Measurements from ENCODE around the gene EFNA3. TPM values are rescaled to one million over a fixed set of nuclear protein-coding genes. Genes with fewer than 3 reads are reported as not detected.
A peak's percentile ranks its signal among the peaks of the same experiment; 100 is the strongest.

The EFNA3 gene
- total RNA-seq, 2 experiments from 2014 or later = 0.22 to 0.47 TPM

DNA sequence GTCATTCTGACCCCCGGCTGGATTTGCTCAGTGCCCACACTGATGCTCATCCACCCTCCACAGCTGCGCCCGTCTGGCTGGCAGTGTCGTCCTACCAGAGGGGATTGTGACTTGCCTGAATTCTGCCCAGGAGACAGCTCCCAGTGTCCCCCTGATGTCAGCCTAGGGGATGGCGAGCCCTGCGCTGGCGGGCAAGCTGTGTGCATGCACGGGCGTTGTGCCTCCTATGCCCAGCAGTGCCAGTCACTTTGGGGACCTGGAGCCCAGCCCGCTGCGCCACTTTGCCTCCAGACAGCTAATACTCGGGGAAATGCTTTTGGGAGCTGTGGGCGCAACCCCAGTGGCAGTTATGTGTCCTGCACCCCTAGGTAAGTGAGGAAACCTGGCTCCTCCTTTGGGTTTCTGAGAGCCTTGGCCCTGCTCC, 20.8 kb upstream of the EFNA3 start:
- intact Hi-C loops (cut with DNase I, micrococcal nuclease) = no loop called here
- ChIA-PET CTCF (interaction anchor here (2.7 to 6.5 kb wide), 2 partner anchors 13 to 28 kb away, joined by 16 to 38 read pairs; no protein-coding TSS in a partner anchor), POLR2A (interaction anchor here (1.4 kb wide), 1 partner anchor 27 kb away, joined by 3 read pairs; no protein-coding TSS in a partner anchor)
- no peak overlapping the region for H3K27ac Mint-ChIP-seq
- Histone ChIP-seq H3K36me3 (ENCODE audit: insufficient read depth, low read length) (peaks cover 24% of the 10 kb centered on the region), H3K9me3 (ENCODE audit: control insufficient read depth in 1 of 2, insufficient read depth in 1 of 2, low read length in 2 of 2) (no peaks in the 10 kb centered on the region), H3K27ac (ENCODE audit: low read depth in 1 of 2, low read length in 2 of 2) (no peak overlapping the region), H3K4me1 (ENCODE audit: insufficient read depth, low read length) (peaks cover 26% of the 10 kb centered on the region), H3K27me3 (ENCODE audit: control insufficient read depth in 1 of 2, insufficient read depth in 2 of 2, low read length in 2 of 2) (no peaks in the 10 kb centered on the region), H3K4me3 (ENCODE audit: low read length) (no peak overlapping the region)
- no peak overlapping the region for H3K4me3 Mint-ChIP-seq
- H3K27me3 Mint-ChIP-seq = no peaks in the 10 kb centered on the region
- ATAC-seq (ENCODE audit: poor library complexity) (no peak), DNase-seq (no peak)
- TF ChIP-seq, protein P1, sequence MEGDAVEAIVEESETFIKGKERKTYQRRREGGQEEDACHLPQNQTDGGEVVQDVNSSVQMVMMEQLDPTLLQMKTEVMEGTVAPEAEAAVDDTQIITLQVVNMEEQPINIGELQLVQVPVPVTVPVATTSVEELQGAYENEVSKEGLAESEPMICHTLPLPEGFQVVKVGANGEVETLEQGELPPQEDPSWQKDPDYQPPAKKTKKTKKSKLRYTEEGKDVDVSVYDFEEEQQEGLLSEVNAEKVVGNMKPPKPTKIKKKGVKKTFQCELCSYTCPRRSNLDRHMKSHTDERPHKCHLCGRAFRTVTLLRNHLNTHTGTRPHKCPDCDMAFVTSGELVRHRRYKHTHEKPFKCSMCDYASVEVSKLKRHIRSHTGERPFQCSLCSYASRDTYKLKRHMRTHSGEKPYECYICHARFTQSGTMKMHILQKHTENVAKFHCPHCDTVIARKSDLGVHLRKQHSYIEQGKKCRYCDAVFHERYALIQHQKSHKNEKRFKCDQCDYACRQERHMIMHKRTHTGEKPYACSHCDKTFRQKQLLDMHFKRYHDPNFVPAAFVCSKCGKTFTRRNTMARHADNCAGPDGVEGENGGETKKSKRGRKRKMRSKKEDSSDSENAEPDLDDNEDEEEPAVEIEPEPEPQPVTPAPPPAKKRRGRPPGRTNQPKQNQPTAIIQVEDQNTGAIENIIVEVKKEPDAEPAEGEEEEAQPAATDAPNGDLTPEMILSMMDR (IDR thresholded peaks at IDR 0.05) = no peak
- H3K4me1 Mint-ChIP-seq (ENCODE audit: low read depth) = peaks cover 20% of the 10 kb centered on the region
- H3K9me3 Mint-ChIP-seq = no peaks in the 10 kb centered on the region
- peaks cover 4% of the 10 kb centered on the region for H3K36me3 Mint-ChIP-seq (ENCODE audit: low read depth)

- TF ChIP-seq, protein P1 (IDR thresholded peaks at IDR 0.05) = no peak
- DNase-seq (no peak), ATAC-seq (ENCODE audit: poor library complexity) (no peak)
- peaks cover 32% of the 10 kb centered on the region for H3K4me1 Mint-ChIP-seq (ENCODE audit: low read depth)
- ChIA-PET CTCF (interaction anchor here (1.2 to 6.5 kb wide), 12 partner anchors 9 to 501 kb away, joined by 3 to 78 read pairs (median 10); partner anchors contain the start of genes ADAM15, EFNA3 and PYGO2), POLR2A (interaction anchor here (1.3 to 1.4 kb wide), 2 partner anchors 9 to 10 kb away, joined by 4 to 10 read pairs; partner anchors contain the start of gene ADAM15)
- Histone ChIP-seq H3K4me3 (ENCODE audit: low read length) (no peak overlapping the region), H3K27me3 (ENCODE audit: control insufficient read depth in 1 of 2, insufficient read depth in 2 of 2, low read length in 2 of 2) (no peaks in the 10 kb centered on the region), H3K27ac (ENCODE audit: low read depth in 1 of 2, low read length in 2 of 2) (no peak overlapping the region), H3K4me1 (ENCODE audit: insufficient read depth, low read length) (peaks cover 41% of the 10 kb centered on the region), H3K36me3 (ENCODE audit: insufficient read depth, low read length) (peaks cover 20% of the 10 kb centered on the region), H3K9me3 (ENCODE audit: control insufficient read depth in 1 of 2, insufficient read depth in 1 of 2, low read length in 2 of 2) (no peaks in the 10 kb centered on the region)
- no peaks in the 10 kb centered on the region for H3K9me3 Mint-ChIP-seq
- intact Hi-C loops (cut with DNase I, micrococcal nuclease) = loop anchor here (1.0 to 5.0 kb wide), 7 partner anchors 15 to 653 kb away; partner anchors contain the start of genes IL6R (in 1 of the 2), PYGO2 (in 1 of the 2), UBE2Q1 (in 1 of the 2) and ZBTB7B (in 1 of the 2)
- H3K27me3 Mint-ChIP-seq = no peaks in the 10 kb centered on the region
- H3K27ac Mint-ChIP-seq = no peak overlapping the region
- H3K36me3 Mint-ChIP-seq (ENCODE audit: low read depth) = peaks cover 8% of the 10 kb centered on the region
- no peak overlapping the region for H3K4me3 Mint-ChIP-seq
Measured at GRCh38 chr1:155060736-155061135, 17.9 kb upstream of the EFNA3 start.

GRCh38 chr1:155061381-155062150, 17.1 kb upstream of the EFNA3 start:
- ATAC-seq (ENCODE audit: poor library complexity) (peak; percentile 54), DNase-seq (peak; percentile 88 to 98 (median 94))
- Mint-ChIP-seq H3K4me3 (peak overlapping the region; percentile 85), H3K9me3 (no peaks in the 10 kb centered on the region), H3K36me3 (ENCODE audit: low read depth) (peaks cover 8% of the 10 kb centered on the region), H3K4me1 (ENCODE audit: low read depth) (peaks cover 32% of the 10 kb centered on the region), H3K27ac (peak overlapping the region; percentile 51), H3K27me3 (no peaks in the 10 kb centered on the region)
- CTCF ChIA-PET = interaction anchor here (0.6 to 6.5 kb wide), 32 partner anchors 10 to 1196 kb away, joined by 3 to 78 read pairs (median 4); partner anchors contain the start of genes ADAM15, EFNA3, FLAD1 and KRTCAP2
- POLR2A ChIA-PET = interaction anchor here (0.6 to 1.4 kb wide), 6 partner anchors 9 to 23 kb away, joined by 3 to 10 read pairs (median 4); partner anchors contain the start of genes ADAM15 and EFNA3
- TF ChIP-seq, protein P1 (IDR thresholded peaks at IDR 0.05) = peak; percentile 98
- peaks cover 15% of the 10 kb centered on the region for H3K36me3 ChIP-seq (ENCODE audit: insufficient read depth, low read length)
- no peaks in the 10 kb centered on the region for H3K27me3 ChIP-seq (ENCODE audit: control insufficient read depth in 1 of 2, insufficient read depth in 2 of 2, low read length in 2 of 2)
- no peak overlapping the region for H3K27ac ChIP-seq (ENCODE audit: low read depth in 1 of 2, low read length in 2 of 2)
- intact Hi-C loops (cut with DNase I, micrococcal nuclease) = loop anchor here (1.0 to 5.0 kb wide), 9 partner anchors 16 to 654 kb away; partner anchors contain the start of genes IL6R (in 1 of the 2), PYGO2 (in 1 of the 2), UBE2Q1 (in 1 of the 2) and ZBTB7B (in 1 of the 2)
- no peaks in the 10 kb centered on the region for H3K9me3 ChIP-seq (ENCODE audit: control insufficient read depth in 1 of 2, insufficient read depth in 1 of 2, low read length in 2 of 2)
- no peak overlapping the region for H3K4me3 ChIP-seq (ENCODE audit: low read length)
- peaks cover 41% of the 10 kb centered on the region for H3K4me1 ChIP-seq (ENCODE audit: insufficient read depth, low read length)

Measured in CD4-positive, alpha-beta T cell (primary cell).